Parathyroid adenoma (tissue), 2 donors: ENCODE data around the gene VEGFA.

ENCODE experiments used
- H2AFZ ChIP-seq: fragments of 300-600 bp; sonication (generic); one replicate; pipeline ENCODE4 v1.7.0; 2017; ENCODE audit warnings: antibody characterized with exemption, mild to moderate bottlenecking
- H3K27ac ChIP-seq: fragments of 300-600 bp; sonication (generic); one replicate; pipeline ENCODE4 v1.7.0; 2017
- H3K27me3 ChIP-seq: fragments of 300-600 bp; sonication (generic); one replicate; pipeline ENCODE4 v1.7.0; 2017; ENCODE audit warnings: low read length; ENCODE audit not compliant: control insufficient read depth, insufficient read depth
- H3K36me3 ChIP-seq: fragments of 300-600 bp; sonication (generic); one replicate; pipeline ENCODE4 v1.7.0; 2017; ENCODE audit warnings: low read length; ENCODE audit not compliant: control insufficient read depth, insufficient read depth
- H3K4me1 ChIP-seq: fragments of 300-600 bp; sonication (generic); one replicate; pipeline ENCODE4 v1.7.0; 2017; ENCODE audit warnings: control low read depth
- H3K4me2 ChIP-seq: fragments of 300-600 bp; sonication (generic); one replicate; pipeline ENCODE4 v1.7.0; 2017; ENCODE audit warnings: low read length
- H3K4me3 ChIP-seq: fragments of 300-600 bp; sonication (generic); one replicate; pipeline ENCODE4 v1.7.0; 2017; ENCODE audit warnings: low read depth, low read length
- H3K79me2 ChIP-seq: fragments of 300-600 bp; sonication (generic); one replicate; pipeline ENCODE4 v1.7.0; 2017; ENCODE audit warnings: control low read depth
- H3K9ac ChIP-seq: fragments of 300-600 bp; sonication (generic); one replicate; pipeline ENCODE4 v1.7.0; 2017; ENCODE audit warnings: mild to moderate bottlenecking
- H3K9me3 ChIP-seq: fragments of 300-600 bp; sonication (generic); one replicate; pipeline ENCODE4 v1.7.0; 2017; ENCODE audit warnings: low read length; ENCODE audit not compliant: control insufficient read depth
- CTCF ChIP-seq: fragments of 300-600 bp; sonication (generic); IDR thresholded peaks from one replicate; pipeline ENCODE4 v1.7.0; 2017; ENCODE audit warnings: antibody characterized with exemption, mild to moderate bottlenecking
- donor health status: primary hyperparathyroidism.

VEGFA gene

GRCh38 chr6:43753570-43754183 is 16.3 kb upstream of the VEGFA start:
- Histone ChIP-seq H3K4me3 (no peak overlapping the region), H3K9me3 (no peaks in the 10 kb centered on the region), H2AFZ (no peak overlapping the region), H3K36me3 (no peaks in the 10 kb centered on the region), H3K27ac (no peak overlapping the region), H3K4me2 (no peak overlapping the region), H3K9ac (no peak overlapping the region), H3K4me1 (no peaks in the 10 kb centered on the region), H3K79me2 (no peaks in the 10 kb centered on the region), H3K27me3 (no peaks in the 10 kb centered on the region)
- no peak for TF ChIP-seq CTCF

GRCh38 chr6:43757966-43758616 is 11.9 kb upstream of the VEGFA start:
- Histone ChIP-seq H3K4me2 (no peak overlapping the region), H3K4me3 (no peak overlapping the region), H3K9me3 (no peaks in the 10 kb centered on the region), H3K4me1 (no peaks in the 10 kb centered on the region), H3K27me3 (no peaks in the 10 kb centered on the region), H3K9ac (no peak overlapping the region), H3K27ac (no peak overlapping the region), H3K79me2 (no peaks in the 10 kb centered on the region), H2AFZ (no peak overlapping the region), H3K36me3 (no peaks in the 10 kb centered on the region)
- no peak for TF ChIP-seq CTCF

- H3K27ac ChIP-seq, result no peak overlapping the region
- H3K4me1 ChIP-seq, result no peaks in the 10 kb centered on the region
- H3K27me3 ChIP-seq, result no peaks in the 10 kb centered on the region
- H3K36me3 ChIP-seq, result no peaks in the 10 kb centered on the region
- H3K9me3 ChIP-seq, result no peaks in the 10 kb centered on the region
- peak; percentile 49 for TF ChIP-seq CTCF
- H3K4me2 ChIP-seq, result no peak overlapping the region
- H3K9ac ChIP-seq, result no peak overlapping the region
- H3K79me2 ChIP-seq, result no peaks in the 10 kb centered on the region
- no peak overlapping the region for H3K4me3 ChIP-seq
- H2AFZ ChIP-seq, result no peak overlapping the region
These were observed 11.4 kb upstream of the VEGFA start for GRCh38 chr6:43758617-43759050.

- H3K27me3 ChIP-seq, result no peaks in the 10 kb centered on the region
- no peaks in the 10 kb centered on the region for H3K36me3 ChIP-seq
- no peak overlapping the region for H2AFZ ChIP-seq
- H3K9me3 ChIP-seq, result no peaks in the 10 kb centered on the region
- TF ChIP-seq CTCF, result no peak
- no peaks in the 10 kb centered on the region for H3K4me1 ChIP-seq
- H3K79me2 ChIP-seq, result no peaks in the 10 kb centered on the region
- H3K27ac ChIP-seq, result no peak overlapping the region
- no peak overlapping the region for H3K9ac ChIP-seq
- no peak overlapping the region for H3K4me2 ChIP-seq
- H3K4me3 ChIP-seq, result no peak overlapping the region
These were observed 10.7 kb upstream of the VEGFA start for GRCh38 chr6:43759136-43759906.
